LNCaP clone FGC (cell line): ENCODE results near the gene ATRNL1.

Experiments used
- DNase-seq: peaks from one replicate; pipeline ENCODE4 v3.0.0-alpha.2; 2011; ENCODE audit warnings: low read depth
- H3K4me3 ChIP-seq: 2 replicates; pipeline ENCODE4 v1.5.1; 2011; ENCODE audit warnings: mild to moderate bottlenecking, low read depth, low read length, control low read depth
- TF ChIP-seq, protein P1 (sequence below): IDR thresholded peaks from 2 replicates; pipeline ENCODE4 v1.5.1; 2012; ENCODE audit warnings: mild to moderate bottlenecking; ENCODE audit not compliant: control insufficient read depth, insufficient read depth; ENCODE audit errors: extremely low read depth

Gene ATRNL1, protein sequence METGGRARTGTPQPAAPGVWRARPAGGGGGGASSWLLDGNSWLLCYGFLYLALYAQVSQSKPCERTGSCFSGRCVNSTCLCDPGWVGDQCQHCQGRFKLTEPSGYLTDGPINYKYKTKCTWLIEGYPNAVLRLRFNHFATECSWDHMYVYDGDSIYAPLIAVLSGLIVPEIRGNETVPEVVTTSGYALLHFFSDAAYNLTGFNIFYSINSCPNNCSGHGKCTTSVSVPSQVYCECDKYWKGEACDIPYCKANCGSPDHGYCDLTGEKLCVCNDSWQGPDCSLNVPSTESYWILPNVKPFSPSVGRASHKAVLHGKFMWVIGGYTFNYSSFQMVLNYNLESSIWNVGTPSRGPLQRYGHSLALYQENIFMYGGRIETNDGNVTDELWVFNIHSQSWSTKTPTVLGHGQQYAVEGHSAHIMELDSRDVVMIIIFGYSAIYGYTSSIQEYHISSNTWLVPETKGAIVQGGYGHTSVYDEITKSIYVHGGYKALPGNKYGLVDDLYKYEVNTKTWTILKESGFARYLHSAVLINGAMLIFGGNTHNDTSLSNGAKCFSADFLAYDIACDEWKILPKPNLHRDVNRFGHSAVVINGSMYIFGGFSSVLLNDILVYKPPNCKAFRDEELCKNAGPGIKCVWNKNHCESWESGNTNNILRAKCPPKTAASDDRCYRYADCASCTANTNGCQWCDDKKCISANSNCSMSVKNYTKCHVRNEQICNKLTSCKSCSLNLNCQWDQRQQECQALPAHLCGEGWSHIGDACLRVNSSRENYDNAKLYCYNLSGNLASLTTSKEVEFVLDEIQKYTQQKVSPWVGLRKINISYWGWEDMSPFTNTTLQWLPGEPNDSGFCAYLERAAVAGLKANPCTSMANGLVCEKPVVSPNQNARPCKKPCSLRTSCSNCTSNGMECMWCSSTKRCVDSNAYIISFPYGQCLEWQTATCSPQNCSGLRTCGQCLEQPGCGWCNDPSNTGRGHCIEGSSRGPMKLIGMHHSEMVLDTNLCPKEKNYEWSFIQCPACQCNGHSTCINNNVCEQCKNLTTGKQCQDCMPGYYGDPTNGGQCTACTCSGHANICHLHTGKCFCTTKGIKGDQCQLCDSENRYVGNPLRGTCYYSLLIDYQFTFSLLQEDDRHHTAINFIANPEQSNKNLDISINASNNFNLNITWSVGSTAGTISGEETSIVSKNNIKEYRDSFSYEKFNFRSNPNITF (N-terminal part only)

DNA sequence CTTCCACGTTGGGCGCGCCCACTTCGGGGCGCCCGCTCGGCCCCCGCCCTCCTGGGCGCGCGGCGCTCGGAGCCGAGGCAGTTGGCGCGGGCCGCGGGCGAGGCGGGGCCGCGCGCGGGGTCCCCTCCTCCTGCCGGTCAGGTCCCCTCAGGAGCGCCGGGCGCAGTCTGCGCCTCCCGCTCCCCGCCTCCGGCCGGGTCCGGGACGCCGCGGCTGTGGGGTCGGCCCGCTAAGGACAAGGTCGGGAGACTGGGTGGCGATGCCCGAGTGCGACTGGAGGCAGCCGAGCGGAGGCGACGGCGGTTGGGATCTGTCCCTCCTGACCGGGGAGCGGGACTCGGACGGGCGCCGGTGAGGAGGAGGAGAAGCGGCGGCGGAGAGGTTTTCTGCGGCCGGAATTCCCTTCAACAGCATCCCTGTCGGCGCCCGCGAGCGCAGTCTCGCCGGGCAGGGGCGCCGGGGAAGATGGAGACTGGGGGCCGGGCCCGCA lies at the start of gene ATRNL1:
Gene ATRNL1 (plus strand): TSS at position 80 of the 490 bp plus-strand sequence. CDS start 386 bp downstream, at position 466.
- TF ChIP-seq, protein P1, sequence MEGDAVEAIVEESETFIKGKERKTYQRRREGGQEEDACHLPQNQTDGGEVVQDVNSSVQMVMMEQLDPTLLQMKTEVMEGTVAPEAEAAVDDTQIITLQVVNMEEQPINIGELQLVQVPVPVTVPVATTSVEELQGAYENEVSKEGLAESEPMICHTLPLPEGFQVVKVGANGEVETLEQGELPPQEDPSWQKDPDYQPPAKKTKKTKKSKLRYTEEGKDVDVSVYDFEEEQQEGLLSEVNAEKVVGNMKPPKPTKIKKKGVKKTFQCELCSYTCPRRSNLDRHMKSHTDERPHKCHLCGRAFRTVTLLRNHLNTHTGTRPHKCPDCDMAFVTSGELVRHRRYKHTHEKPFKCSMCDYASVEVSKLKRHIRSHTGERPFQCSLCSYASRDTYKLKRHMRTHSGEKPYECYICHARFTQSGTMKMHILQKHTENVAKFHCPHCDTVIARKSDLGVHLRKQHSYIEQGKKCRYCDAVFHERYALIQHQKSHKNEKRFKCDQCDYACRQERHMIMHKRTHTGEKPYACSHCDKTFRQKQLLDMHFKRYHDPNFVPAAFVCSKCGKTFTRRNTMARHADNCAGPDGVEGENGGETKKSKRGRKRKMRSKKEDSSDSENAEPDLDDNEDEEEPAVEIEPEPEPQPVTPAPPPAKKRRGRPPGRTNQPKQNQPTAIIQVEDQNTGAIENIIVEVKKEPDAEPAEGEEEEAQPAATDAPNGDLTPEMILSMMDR = no peak
- H3K4me3 ChIP-seq = peak within 1 kb of the TSS; percentile 54
- no peak for DNase-seq

DNA sequence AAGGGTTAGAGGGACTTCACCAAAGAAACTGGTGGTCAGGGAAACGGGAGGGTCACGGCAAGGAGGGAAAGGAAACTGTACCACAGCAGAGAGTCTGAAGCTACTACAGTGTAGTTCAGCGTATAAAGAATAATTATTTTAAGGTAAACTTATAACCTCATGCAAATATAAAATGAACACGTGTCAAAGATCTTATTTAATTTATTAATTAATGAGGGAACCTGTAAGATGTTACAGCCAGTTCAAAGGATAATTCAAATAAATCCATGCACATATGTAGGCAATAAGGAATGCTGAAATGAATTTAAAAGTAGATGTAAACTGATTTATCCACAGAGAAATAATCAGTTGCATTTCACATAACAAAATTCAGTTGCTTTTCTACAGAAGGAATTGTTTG lies 49.4 kb upstream of the ATRNL1 start:
- DNase-seq = no peak
- TF ChIP-seq, protein P1 = no peak
- no peak overlapping the region for H3K4me3 ChIP-seq

DNA sequence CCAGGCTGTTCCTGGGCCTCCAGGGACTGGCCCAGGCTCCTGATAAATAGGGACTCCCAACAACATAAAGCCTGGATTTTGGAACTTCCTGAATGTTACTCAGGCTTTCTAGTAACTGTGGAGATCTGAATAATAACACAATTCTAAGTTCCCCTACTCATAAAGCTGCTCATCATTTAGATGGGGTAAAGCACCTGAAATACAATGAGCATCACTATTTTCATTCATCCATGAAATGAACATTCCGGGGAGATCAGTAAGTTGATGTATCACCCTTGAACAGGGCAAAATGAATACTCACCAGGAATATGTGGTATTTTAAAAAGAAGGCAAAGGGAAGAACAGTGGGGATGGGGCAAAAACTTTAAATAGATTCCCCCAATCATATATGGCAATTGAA lies 48.3 kb upstream of the ATRNL1 start:
- TF ChIP-seq, protein P1 = no peak
- no peak overlapping the region for H3K4me3 ChIP-seq
- no peak for DNase-seq

DNA sequence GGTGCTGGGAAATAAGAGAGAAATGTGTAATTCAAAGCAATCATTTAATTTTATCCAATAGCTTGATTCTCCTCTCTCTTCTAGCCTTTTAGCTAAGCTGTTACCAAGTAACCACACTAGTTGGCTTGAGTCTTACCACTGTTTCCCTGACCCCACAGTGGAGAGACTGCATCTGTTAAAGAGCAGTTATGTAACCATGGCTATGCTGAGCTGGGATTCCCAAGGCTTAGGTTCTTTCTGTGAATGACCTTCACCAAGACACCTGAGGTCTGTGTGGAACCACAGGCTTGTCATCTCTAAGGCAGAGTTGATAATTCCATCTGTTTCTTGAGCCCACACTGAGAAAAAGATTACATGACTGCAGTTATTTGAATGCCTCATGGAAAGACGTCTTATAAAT lies 47.7 kb upstream of the ATRNL1 start:
- TF ChIP-seq, protein P1 = no peak
- DNase-seq = no peak
- no peak overlapping the region for H3K4me3 ChIP-seq

DNA sequence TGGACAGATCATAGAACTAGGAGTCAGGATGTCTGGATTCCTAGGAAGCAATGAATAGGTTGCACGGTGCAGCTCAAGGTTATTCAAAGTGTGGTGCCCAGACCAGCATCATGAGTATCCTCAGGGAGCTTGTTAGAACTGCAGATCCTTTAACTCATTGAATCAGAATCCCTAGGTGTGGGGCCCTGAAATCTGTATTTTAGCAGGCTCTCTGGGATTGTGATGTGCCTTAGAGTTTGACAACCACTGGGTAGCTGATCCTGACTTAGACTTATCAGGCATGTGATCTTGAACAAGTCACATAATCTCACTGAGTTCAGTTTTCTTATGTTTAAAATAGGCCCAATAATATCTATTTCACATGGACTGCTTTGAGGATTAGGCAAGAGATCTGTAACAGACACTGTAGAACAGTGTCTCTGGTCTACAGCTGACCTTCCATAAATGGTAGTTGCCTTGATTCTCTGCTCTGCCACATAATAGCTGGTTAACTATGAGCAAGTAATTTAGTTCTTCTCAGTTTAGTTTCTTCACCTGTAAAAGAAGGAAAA lies 46.4 kb upstream of the ATRNL1 start:
- TF ChIP-seq, protein P1 = no peak
- DNase-seq = no peak

DNA sequence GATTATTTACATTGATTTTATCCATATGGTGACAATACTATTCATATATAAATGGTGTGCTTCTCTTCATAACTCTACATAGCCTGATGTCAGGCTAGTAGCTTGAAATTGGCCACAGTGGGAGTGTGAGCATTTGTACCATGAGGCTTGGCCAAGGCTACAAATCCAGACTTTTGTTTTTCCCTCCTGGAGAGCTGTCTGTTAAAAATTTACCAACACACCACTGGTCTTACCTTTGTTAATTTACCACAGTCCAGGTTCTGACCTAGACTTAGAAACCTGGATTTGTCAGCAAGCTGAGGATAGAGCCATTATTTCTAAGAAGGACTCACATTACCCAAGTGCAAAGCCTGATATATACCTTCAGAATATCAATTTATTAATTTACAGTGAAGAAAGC lies 45.5 kb upstream of the ATRNL1 start:
- TF ChIP-seq, protein P1 = no peak
- no peak for DNase-seq
- H3K4me3 ChIP-seq = no peak overlapping the region

More for the DNA sequence above, 46.4 kb upstream of the ATRNL1 start:
- no peak overlapping the region for H3K4me3 ChIP-seq
